ENCODE measurements around the gene RPP25L.

RPP25L gene

GRCh38 chr9:34651321-34651720 lies 39.4 kb upstream of the RPP25L start:
- TF ChIP-seq CREB1 (IDR thresholded peaks at IDR 0.05; ENCODE audit: low read depth) (no peak), YY1 (IDR thresholded peaks at IDR 0.05; ENCODE audit: low read depth) (no peak), USF1 (IDR thresholded peaks at IDR 0.05) (no peak), EP300 (IDR thresholded peaks at IDR 0.05; ENCODE audit: borderline replicate concordance) (no peak), TCF12 (IDR thresholded peaks at IDR 0.05; ENCODE audit: low read depth) (no peak), MAX (IDR thresholded peaks at IDR 0.05) (no peak), TEAD4 (IDR thresholded peaks at IDR 0.05) (no peak), REST (IDR thresholded peaks at IDR 0.05; ENCODE audit: low read depth) (no peak), ZBTB7A (IDR thresholded peaks at IDR 0.05; ENCODE audit: low read depth) (no peak), EGR1 (IDR thresholded peaks at IDR 0.05) (no peak), TAF1 (IDR thresholded peaks at IDR 0.05; ENCODE audit: low read depth) (no peak), FOXM1 (IDR thresholded peaks at IDR 0.05; ENCODE audit: borderline replicate concordance, low read depth) (no peak), CEBPB (IDR thresholded peaks at IDR 0.05) (no peak), NFIC (IDR thresholded peaks at IDR 0.05) (no peak)

GRCh38 chr9:34650816-34651215 lies 38.9 kb upstream of the RPP25L start:
- TF ChIP-seq NFIC (IDR thresholded peaks at IDR 0.05) (peak; percentile 61), TAF1 (IDR thresholded peaks at IDR 0.05; ENCODE audit: low read depth) (no peak)

- TF ChIP-seq ZBTB7A (IDR thresholded peaks at IDR 0.05; ENCODE audit: low read depth): no peak
- TF ChIP-seq FOXM1 (IDR thresholded peaks at IDR 0.05; ENCODE audit: borderline replicate concordance, low read depth): no peak
- TF ChIP-seq RAD21 (IDR thresholded peaks at IDR 0.05; ENCODE audit: low read depth): no peak
- no peak for TF ChIP-seq TEAD4 (IDR thresholded peaks at IDR 0.05)
- TF ChIP-seq REST (IDR thresholded peaks at IDR 0.05; ENCODE audit: low read depth): no peak
- no peak for TF ChIP-seq USF1 (IDR thresholded peaks at IDR 0.05)
- no peak for TF ChIP-seq YY1 (IDR thresholded peaks at IDR 0.05; ENCODE audit: low read depth)
- no peak for TF ChIP-seq EP300 (IDR thresholded peaks at IDR 0.05; ENCODE audit: borderline replicate concordance)
- TF ChIP-seq CEBPB (IDR thresholded peaks at IDR 0.05): no peak
- no peak for TF ChIP-seq MAX (IDR thresholded peaks at IDR 0.05)
- no peak for TF ChIP-seq EGR1 (IDR thresholded peaks at IDR 0.05)
- no peak for TF ChIP-seq TCF12 (IDR thresholded peaks at IDR 0.05; ENCODE audit: low read depth)
- TF ChIP-seq NFIC (IDR thresholded peaks at IDR 0.05): no peak
- TF ChIP-seq TAF1 (IDR thresholded peaks at IDR 0.05; ENCODE audit: low read depth): no peak
- no peak for TF ChIP-seq CREB1 (IDR thresholded peaks at IDR 0.05; ENCODE audit: low read depth)
Measured at GRCh38 chr9:34648673-34649072, 36.8 kb upstream of the RPP25L start.

GRCh38 chr9:34647651-34648050 lies 35.8 kb upstream of the RPP25L start:
- no peak for TF ChIP-seq USF1 (IDR thresholded peaks at IDR 0.05)
- TF ChIP-seq TAF1 (IDR thresholded peaks at IDR 0.05; ENCODE audit: low read depth): no peak
- no peak for TF ChIP-seq CREB1 (IDR thresholded peaks at IDR 0.05; ENCODE audit: low read depth)
- TF ChIP-seq CEBPB (IDR thresholded peaks at IDR 0.05): no peak
- TF ChIP-seq NFIC (IDR thresholded peaks at IDR 0.05): no peak
- no peak for TF ChIP-seq ZBTB7A (IDR thresholded peaks at IDR 0.05; ENCODE audit: low read depth)
- TF ChIP-seq YY1 (IDR thresholded peaks at IDR 0.05; ENCODE audit: low read depth): no peak
- TF ChIP-seq REST (IDR thresholded peaks at IDR 0.05; ENCODE audit: low read depth): no peak
- no peak for TF ChIP-seq MAX (IDR thresholded peaks at IDR 0.05)

Measured in Ishikawa (cell line).